Left ventricle myocardium superior (tissue), 1 donor: ENCODE results near the gene RAD23A. TPM values are rescaled to one million over a fixed set of nuclear protein-coding genes. Genes with fewer than 3 reads are reported as not detected.
A peak's percentile ranks its signal among the peaks of the same experiment; 100 is the strongest.
"Not testable (repeated sequence)": the region's sequence is repeated elsewhere in the genome, so short reads cannot be mapped to it uniquely, and the experiment has no call there.

Source experiments
- ATAC-seq: fragments of 200-7000 bp; cut with Tn5 transposase; one replicate; pipeline ENCODE4 v1.9.1; 2020; ENCODE audit warnings: mild to moderate bottlenecking, moderate library complexity
- DNase-seq: peaks from one replicate; pipeline ENCODE4 v3.0.0-alpha.2; 2020
- intact Hi-C: fragments of 100-400 bp; cut with micrococcal nuclease; formaldehyde crosslinking; loops from one replicate; pipeline ENCODE4 v1.11.0; 2022
- total RNA-seq: library from RNA; stranded (reverse); fragmentation: NEBNext Ultra II Directional; extraction: Animal tissue kit (Norgen Biotek cat#: 25700); gene quantifications from one replicate; pipeline ENCODE4 v1.2.1, GENCODE V29; 2021
- donor health status: DM: no; HTN: yes; CAD: no; lungs with severe emphysema.

RAD23A gene
- total RNA-seq, 1 donor from 2014 or later, result 188 TPM

DNA sequence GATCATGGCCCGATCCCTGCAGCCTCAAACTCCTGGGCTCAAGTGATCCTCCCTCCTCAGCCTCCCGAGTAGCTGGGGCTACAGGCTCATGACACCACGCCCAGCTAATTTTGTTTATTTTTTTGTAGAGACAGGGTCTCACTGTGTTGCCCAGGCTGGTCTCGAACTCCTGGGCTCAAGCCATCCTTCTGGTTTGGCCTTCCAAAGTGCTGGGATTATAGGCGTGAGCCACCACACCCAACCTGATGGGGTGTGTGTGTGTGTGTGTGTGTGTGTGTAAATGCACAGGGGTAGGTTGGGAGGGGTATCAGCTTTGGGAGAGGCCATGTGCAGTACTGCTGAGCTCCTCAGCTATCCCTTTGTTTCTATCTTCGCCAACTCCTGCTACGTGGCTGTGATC lies 30.4 kb downstream of the RAD23A start:
- DNase-seq, ATAC-seq: not testable (repeated sequence)
- intact Hi-C loops, result loop anchor here (5.0 kb wide), 1 partner anchor 286 kb away; no protein-coding TSS in a partner anchor

DNA sequence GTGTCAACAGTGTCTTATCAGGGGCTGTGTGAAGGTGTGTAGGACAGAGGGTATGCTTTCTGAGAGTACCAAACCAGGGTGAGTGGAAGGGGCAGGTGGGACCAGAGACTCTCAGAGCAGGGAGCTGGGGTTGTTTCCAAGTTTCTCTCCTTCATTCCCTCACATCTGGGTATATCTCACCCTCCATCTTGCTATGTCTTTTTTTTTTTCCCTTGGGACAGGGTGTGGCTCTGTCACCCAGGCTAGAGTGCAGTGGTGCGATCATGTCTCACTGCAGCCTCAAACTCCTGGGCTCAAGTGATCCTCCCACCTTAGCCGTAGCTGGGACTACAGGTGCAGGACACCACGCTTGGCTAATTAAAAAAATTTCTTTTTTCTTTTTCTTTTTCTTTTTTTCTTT lies 34.3 kb downstream of the RAD23A start:
- intact Hi-C loops, result loop anchor here (5.0 kb wide), 2 partner anchors 107 to 282 kb away; no protein-coding TSS in a partner anchor
- no peak for DNase-seq
- ATAC-seq, result no peak

DNA sequence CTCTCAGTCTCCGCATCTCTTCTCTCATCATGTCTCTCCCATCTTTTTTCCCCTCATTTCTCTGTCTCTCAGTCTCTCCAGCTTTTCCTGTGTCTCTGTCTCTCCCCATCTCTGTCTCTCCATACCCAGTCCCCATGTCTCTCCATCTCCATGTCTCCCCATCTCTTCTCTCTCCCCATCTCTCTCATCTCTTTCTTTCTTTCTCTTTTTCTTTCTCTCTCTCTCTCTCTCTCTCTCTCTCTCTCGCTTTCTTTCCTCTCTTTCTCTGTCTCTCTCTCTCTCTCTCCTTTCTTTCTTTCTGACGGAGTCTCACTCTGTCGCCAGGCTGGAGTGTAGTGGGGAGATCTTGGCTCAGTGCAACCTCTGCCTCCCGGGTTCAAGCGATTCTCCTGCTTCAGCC lies 37.0 kb downstream of the RAD23A start:
- no peak for DNase-seq
- intact Hi-C loops, result loop anchor here (5.0 kb wide), 1 partner anchor 105 kb away; no protein-coding TSS in a partner anchor
- no peak for ATAC-seq

DNA sequence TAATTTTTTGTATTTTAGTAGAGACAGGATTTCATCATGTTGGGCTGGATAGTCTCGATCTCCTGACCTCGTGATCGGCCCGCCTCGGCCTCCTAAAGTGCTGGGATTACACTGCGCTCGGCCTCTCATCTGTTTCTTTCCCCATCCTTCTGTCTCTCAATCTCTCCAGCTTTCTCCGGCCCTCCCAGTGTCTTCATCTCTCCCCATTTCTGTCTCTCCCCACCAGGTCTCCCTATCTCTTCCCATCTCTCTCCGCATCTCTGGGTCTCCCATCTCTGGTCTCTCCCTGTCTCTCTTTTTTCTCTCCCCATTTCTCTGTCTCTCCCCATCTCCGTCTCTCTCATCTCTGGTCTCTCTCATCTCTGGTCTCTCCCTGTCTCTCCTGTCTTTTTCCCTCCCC lies 37.4 kb downstream of the RAD23A start:
- ATAC-seq (no peak), DNase-seq (no peak)
- intact Hi-C loops, result loop anchor here (5.0 kb wide), 1 partner anchor 104 kb away; no protein-coding TSS in a partner anchor

DNA sequence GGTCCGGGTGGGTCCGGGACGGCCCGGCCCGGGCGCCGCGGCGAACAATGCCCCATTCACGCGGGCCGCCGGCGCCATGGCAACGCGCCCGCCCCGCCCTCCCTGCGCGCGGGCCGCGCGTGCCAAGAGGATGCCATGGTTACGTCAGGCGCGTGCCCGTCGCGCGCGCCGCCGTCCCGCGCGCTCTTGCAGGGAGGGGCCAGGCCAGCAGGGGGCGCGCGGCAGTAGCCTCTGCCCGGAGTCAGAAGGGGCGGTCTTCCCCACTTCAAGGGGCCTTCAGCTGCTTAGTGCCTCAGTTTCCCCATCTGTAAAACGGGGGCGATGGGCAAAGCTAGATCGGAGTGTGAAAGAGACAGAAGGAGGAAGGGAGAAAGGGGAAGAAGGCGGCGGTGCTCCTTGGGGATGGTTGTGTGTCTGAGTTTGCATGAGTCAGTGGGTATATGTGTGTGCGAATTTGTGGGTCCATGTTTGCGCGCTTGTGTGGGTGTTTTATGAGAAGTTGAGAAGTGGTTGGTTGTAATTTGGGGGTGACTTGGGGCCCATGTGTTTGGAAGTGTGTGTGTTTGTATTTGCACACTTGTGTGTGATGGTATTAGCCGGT lies 38.0 kb downstream of the RAD23A start:
- DNase-seq (peak; percentile 91), ATAC-seq (peak; percentile 80)
- intact Hi-C loops, result loop anchor here (5.0 kb wide), 1 partner anchor 104 kb away; no protein-coding TSS in a partner anchor

DNA sequence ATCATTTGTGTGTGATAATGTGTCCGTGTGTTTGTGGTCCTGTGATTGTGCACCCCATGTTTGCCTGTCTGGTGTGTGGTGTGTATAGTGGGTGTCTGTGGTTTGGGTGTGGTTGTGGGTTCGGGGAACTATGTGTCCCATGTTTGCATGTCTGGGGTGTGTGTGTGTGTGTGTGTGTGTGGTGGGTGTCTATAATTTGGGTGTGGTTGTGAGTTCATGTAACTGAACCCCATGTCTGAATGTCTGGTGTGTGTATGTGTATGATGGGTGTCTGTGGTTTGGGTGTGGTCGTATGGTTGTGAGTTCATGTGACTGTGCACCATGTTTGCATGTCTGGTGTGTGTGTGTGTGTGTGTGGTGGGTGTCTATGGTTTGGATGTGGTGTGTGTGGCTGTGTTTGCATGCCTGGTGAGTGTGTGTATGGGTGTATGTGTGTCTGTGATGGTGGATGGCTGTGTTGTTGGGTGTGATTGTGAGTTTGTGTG lies 38.5 kb downstream of the RAD23A start:
- intact Hi-C loops, result loop anchor here (5.0 kb wide), 1 partner anchor 103 kb away; no protein-coding TSS in a partner anchor
- no peak for DNase-seq

DNA sequence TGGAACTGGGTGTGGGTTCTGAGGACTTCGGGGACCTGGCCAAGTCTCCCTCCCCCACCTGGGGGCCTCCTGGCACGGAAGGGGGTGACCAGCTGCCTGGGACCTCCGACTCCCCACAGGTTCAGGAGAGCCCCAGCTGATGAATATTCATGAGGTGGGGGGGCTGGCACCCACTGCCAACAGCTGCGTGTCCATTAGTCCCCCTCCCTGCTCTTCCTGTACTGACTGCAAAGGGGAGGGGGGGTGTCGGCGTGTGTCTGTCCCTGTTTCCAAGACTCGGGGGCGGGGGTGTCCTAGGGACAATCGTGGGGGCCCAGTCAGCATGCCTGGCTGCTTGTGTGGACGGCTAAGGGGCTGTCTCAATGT lies 39.0 kb downstream of the RAD23A start:
- intact Hi-C loops, result loop anchor here (5.0 kb wide), 1 partner anchor 103 kb away; no protein-coding TSS in a partner anchor
- DNase-seq, result no peak
- ATAC-seq, result peak; percentile 2

More for the DNA sequence above, 38.5 kb downstream of the RAD23A start:
- no peak for ATAC-seq

DNA sequence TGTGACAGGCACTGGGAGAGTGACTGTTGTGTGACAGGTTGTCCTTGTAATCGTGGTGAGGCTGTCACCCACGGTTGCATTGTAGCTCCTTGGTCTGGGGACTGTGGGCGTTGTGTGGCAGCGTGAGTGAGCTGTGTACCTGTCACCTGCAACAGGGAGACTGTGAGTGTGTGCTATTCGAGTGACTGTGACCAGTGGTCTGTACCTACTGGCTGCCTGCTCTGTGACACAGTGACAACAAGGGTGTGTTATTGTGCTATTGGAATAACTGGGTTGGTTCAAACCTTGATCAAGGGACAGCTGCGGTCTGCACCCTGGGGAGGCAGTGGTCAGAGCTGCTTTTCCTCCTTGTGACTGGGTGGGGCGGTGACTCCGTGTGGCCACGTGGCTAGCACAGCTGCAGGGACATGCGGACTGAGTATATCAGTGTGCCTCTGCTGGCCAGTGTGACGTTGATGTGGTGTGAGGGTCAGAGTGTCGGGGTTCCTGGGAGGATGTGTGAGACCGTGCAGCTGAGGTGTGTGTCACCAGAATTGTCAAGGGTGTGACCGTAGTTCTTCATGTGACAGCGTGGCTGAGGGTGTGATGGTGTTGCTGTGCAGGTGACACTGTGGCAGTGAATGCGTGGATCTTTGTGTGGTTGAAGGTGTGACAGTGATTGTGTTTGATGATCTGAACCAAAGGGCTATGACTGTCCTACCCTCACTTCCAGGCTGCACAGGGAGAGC lies 39.6 kb downstream of the RAD23A start:
- DNase-seq (peak; percentile 73), ATAC-seq (peak; percentile 63)
- intact Hi-C loops, result no loop called here

DNA sequence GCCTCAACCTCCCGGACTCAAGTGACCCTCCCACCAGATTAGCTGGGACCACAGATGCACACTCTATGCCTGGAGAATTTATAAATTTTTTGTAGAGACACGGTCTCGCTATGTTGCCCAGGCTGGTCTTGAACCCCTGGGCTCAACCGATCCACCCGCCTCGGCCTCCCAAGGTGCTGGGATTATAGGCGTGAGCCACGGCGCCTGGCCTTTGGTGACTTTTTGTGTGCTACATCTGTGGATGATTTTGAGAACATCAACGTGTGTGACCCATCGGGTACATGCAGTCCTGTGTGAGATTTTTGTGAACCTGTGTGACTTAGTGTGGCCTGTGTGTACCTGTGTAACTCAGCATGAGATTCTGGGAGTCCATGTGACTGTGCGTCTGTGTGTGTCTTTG lies 41.1 kb downstream of the RAD23A start:
- DNase-seq, result no peak
- no peak for ATAC-seq
- intact Hi-C loops, result no loop called here

DNA sequence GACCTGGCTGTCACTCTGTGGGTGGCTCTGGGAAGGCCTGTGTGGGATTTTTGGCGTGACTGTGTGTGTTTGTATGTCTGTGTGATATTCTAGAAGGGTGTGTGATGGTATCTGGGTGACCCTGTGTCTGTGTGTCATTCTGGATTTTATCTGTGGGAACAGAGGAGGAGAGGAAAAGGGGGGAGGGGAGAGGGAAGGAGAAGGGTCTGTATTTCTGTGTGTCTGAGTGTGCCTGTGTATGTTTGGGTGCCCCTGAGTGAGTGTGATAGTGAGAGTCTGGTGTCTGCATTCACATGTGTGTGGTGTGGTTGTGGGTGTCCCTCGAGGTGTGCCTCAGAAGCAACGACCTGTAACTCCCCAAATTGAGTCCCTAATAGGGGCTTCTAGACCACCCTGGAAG lies 41.5 kb downstream of the RAD23A start:
- DNase-seq (no peak), ATAC-seq (no peak)
- intact Hi-C loops, result no loop called here

DNA sequence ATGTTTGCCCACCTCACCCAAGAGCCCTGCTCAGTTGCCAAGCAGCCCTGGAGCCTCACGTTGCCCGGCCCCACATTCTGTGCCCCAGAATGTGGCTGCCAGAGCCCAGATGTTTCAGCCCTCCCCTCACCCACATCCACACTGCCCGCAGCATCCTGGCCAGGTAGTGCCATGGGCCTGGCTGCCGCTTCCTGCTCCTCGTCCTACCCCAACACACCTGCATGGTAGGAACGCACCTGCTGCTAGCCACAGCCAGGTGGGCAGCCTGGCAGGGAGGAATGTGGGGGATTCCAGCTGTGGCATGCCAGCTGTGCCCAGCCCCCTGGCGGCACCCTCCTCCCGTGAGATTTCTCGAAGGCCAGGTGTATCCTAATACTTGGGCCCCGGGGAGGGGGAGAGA lies 42.1 kb downstream of the RAD23A start:
- no peak for DNase-seq
- no peak for ATAC-seq
- intact Hi-C loops, result no loop called here

DNA sequence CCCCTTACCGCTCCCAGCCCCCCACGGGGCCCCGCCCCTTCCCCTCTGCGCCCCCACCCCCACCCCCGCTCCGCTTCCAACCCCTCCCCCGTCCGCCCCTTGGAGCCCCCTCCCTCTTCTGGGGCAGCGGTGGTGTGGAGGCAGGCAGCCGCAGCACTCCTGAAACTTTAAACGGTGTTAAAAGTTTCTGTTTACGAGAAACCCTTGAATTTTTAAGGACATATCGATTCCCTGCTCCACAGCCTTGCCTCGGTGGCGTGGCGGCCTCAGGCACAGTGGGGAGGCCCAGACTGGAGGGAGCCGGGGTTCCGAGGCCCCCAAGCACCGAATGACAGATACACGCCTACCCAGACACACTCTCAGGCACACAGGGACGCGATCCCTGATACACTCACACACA lies 44.8 kb downstream of the RAD23A start:
- DNase-seq (no peak), ATAC-seq (no peak)
- intact Hi-C loops, result no loop called here

DNA sequence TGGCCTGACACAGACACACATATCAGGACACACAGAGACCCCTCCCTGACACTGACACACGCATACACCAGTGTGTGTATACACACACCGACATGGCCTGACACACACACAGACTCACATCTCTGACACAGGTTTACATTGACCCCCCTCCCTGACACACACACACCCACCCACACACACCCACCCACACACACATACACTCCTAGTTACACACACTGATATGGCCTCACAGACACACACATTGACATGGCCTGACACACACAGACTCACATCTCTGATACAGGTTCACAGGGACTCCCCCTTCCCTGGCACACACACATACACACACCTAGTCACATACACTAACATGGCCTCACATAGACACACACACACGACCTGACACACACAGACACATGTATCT lies 45.2 kb downstream of the RAD23A start:
- intact Hi-C loops, result no loop called here
- no peak for ATAC-seq
- DNase-seq, result no peak

DNA sequence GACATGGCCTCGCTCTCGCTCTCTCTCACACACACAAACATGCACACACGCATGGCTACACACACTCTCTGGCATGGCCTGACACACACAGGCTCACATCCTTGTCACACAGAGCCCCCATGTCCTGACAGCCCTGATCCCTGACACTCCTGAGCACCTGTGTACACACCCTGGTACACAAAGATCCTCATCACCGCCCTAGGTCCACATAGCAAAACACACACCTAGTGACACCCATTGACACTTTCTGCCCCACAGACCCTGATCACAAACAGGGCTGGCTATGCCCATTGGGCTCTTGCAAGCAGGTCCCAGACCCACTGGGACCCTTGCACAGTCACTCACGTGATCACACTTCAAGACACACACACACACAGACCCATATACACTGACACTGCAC lies 45.6 kb downstream of the RAD23A start:
- ATAC-seq (no peak), DNase-seq (no peak)
- intact Hi-C loops, result no loop called here

DNA sequence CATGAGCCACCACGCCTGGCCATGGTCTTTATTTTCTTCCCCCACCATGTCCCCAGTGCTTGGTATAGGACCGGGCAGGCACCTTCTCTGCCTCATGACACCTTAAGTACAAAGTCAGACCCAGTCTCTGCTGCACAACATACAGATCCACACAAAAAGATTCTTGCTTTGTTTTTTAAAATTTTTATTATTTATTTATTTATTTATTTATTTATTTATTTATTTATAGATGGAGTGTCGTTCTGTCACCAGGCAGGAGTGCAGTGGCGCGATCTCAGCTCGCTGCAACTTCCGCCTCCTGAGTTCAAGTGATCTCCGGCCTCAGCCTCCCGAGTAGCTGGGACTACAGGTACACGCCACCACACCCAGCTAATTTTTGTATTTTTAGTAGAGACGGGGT lies 47.1 kb downstream of the RAD23A start:
- intact Hi-C loops, result no loop called here
- no peak for ATAC-seq
- DNase-seq, result no peak

DNA sequence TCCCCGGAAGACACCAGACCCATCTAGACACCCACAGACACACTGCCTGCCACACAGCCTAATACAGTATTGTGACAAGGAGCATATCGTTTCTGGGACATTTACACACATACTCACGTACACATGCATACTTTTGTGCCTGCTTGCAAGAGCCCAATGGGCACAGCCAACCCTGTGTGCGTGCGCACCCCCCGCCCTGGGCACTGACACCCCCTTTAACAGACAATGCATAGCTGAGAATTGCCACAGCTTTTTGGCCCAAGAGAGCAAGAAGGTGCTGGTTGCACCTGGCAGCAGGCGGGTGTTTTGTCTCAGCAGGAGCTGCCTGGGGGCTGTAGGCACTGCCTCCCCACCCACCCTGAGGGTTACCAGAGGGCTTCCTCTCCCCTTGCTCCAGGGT lies 47.9 kb downstream of the RAD23A start:
- DNase-seq, result no peak
- intact Hi-C loops, result no loop called here
- no peak for ATAC-seq

DNA sequence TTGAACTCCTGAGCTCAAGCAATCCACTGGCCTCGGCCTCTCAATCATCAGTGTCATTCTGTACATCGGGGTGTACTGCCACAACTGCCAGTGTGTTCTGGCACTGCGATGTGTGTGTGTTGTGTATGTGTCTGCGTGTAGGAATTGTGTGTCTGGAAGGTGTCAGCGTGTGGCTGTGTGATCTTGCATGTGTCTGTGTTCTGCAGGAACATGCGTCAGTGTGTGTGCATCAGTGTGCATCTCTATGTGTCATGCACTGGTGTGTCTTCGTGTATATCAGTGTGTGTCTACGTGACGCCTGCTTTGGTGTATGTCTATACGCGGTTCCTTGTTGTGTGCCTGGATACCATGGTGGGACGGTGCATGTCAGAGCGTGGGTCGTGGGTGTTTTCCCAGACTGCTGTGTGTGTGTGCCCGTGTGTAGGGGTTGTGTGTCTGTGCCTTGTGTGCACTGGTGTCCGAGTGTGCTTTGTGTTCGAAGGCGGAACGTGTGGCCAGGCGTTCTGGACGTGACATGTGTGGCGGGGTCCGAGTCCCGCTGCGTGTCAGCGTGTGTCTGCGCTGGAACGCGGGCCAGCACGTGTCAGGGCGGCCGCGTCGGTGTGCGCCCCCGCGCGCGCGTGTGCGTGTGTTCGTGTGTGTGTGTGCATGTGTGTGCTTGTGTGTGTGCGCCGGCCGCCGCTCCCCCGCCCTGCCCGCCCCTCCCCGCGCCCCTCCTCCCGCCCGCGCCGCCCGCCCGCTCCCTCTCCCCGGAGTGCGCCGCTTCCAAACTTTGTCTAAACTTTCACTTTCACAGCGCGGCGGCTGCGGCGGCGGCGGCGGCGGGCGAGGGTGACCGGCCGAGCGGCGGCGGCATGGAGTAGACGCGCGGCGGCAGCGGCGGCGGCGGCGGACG lies 49.3 kb downstream of the RAD23A start, which contains the start of gene NFIX:
Gene NFIX, plus strand, starts transcription at position 775 of the 895 bp plus-strand sequence. CDS start 363 bp downstream, outside the sequence.
- intact Hi-C loops, result no loop called here
- DNase-seq (peak; percentile 84), ATAC-seq (peak; percentile 53)

DNA sequence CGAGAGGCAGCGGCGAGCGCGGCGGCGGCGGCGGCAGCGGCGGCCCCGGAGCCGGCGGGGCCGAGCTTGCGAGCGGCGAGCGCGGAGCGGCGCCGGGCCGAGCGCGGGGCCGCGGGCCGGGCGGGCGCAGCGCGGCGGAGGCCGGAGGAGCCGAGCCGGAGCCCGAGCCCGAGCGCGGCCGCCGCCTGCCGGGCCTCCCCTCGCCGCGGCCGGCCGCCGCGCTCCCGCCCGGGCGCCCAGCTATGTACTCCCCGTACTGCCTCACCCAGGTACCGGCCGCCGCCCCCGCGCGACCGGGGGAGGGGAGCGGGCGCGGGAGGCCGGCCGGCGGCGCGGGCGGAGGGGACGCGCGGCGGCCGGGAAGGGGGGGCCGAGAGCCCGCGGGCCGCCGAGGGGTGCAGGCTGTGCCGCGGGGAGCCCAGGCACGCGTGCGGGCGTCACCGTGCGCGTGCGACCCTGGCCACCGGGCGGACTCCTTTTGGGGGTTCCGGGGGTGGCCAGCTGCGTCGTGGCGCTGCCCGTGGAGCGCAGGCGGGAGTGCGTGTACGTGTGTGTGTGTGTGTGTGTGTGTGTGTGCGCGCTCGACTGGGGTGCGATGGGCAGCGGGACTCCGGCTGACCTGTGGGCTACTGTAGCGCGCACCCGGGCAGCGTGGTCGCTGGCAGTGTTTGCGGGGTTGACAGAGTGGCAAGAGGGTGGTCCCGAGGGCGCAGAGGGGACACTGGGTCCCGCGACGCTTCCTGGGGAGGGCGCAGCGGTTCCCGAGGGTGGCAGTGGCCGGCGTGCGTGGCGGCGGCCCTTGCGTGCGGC lies 50.1 kb downstream of the RAD23A start:
- intact Hi-C loops, result no loop called here
- peak; percentile 64 for DNase-seq
- peak; percentile 39 for ATAC-seq
